Smooth muscle cell (in vitro differentiated cells): ENCODE measurements around the gene FBXO9. TPM values are rescaled to one million over a fixed set of nuclear protein-coding genes. Genes with fewer than 3 reads are reported as not detected.

Experiments used
- DNase-seq: peaks from one replicate; lab custom pipeline; 2025; ENCODE audit not compliant: unreplicated experiment; lab: John Stamatoyannopoulos, UW
- H2AFZ ChIP-seq: fragments of 200-600 bp; sonication (generic); 2 replicates; pipeline ENCODE4 v1.6.0; 2016; ENCODE audit warnings: antibody characterized with exemption, low read depth, mild to moderate bottlenecking
- H3F3A ChIP-seq: fragments of 200-600 bp; sonication (generic); 2 replicates; pipeline ENCODE4 v1.6.0; 2017; ENCODE audit warnings: antibody characterized with exemption, low read depth
- H3K27ac ChIP-seq: fragments of 200-600 bp; sonication (generic); 2 replicates; pipeline ENCODE4 v1.5.1; 2016; ENCODE audit warnings: low read depth, mild to moderate bottlenecking
- H3K27me3 ChIP-seq: fragments of 200-600 bp; sonication (generic); 2 replicates; pipeline ENCODE4 v1.6.1; 2016; ENCODE audit warnings: low read depth, mild to moderate bottlenecking
- H3K36me3 ChIP-seq: fragments of 200-600 bp; sonication (generic); 2 replicates; pipeline ENCODE4 v1.5.1; 2016; ENCODE audit warnings: low read depth
- H3K4me1 ChIP-seq: fragments of 200-600 bp; sonication (generic); 2 replicates; pipeline ENCODE4 v1.5.1; 2016; ENCODE audit warnings: low read depth
- H3K4me2 ChIP-seq: fragments of 200-600 bp; sonication (generic); 2 replicates; pipeline ENCODE4 v1.6.0; 2016; ENCODE audit warnings: mild to moderate bottlenecking
- H3K4me3 ChIP-seq: fragments of 200-600 bp; sonication (generic); 2 replicates; pipeline ENCODE4 v1.5.1; 2016; ENCODE audit warnings: mild to moderate bottlenecking
- H3K79me2 ChIP-seq: fragments of 200-600 bp; sonication (generic); 2 replicates; pipeline ENCODE4 v1.6.0; 2016; ENCODE audit warnings: low read depth, mild to moderate bottlenecking
- H3K9ac ChIP-seq: fragments of 200-600 bp; sonication (generic); 2 replicates; pipeline ENCODE4 v1.6.0; 2016; ENCODE audit warnings: low read depth
- H3K9me3 ChIP-seq: fragments of 200-600 bp; sonication (generic); replicated peaks from 2 replicates; pipeline ENCODE4 v1.5.1; 2016; ENCODE audit warnings: low read depth
- H4K20me1 ChIP-seq: fragments of 200-600 bp; sonication (generic); 2 replicates; pipeline ENCODE4 v1.6.0; 2016; ENCODE audit warnings: low read depth
- CTCF ChIP-seq: fragments of 200-600 bp; sonication (generic); IDR thresholded peaks from 2 replicates; pipeline ENCODE4 v1.5.1; 2017; ENCODE audit warnings: borderline replicate concordance, mild to moderate bottlenecking, antibody characterized with exemption; ENCODE audit not compliant: insufficient read depth, poor library complexity, severe bottlenecking
- WGBS: methylation state at CpG from one replicate; pipeline ENCODE4 v1.1.7; 2016; ENCODE audit warnings: low lambda C conversion rate; 5-methylcytosine and 5-hydroxymethylcytosine counted together
- polyA plus RNA-seq: library from polyadenylated mRNA; unstranded; fragments of >200 nt; fragmentation: Nextera tagmentation; extraction: Ambion mirVana; gene quantifications from 2 replicates; pipeline ENCODE4 v1.2.1, GENCODE V29; 2016
- total RNA-seq: library from RNA; depleted of rRNA; stranded (reverse); fragments of >200 nt; gene quantifications from 2 replicates; pipeline ENCODE4 v1.2.3, GENCODE V29; 2014

The FBXO9 gene
- total and polyA plus RNA-seq, 2 experiments from 2014 or later, result 25.5 to 55.1 TPM

GRCh38 chr6:53070806-53071205 is 5.6 kb downstream of the FBXO9 start:
- H3K9me3 ChIP-seq, result no peaks in the 10 kb centered on the region
- H3K79me2 ChIP-seq, result peaks cover 43% of the 10 kb centered on the region
- no peak overlapping the region for H3K9ac ChIP-seq
- H3K4me2 ChIP-seq, result no peak overlapping the region
- H2AFZ ChIP-seq, result no peak overlapping the region
- no peaks in the 10 kb centered on the region for H3K27me3 ChIP-seq
- peaks cover 7% of the 10 kb centered on the region for H3K4me1 ChIP-seq
- no peak for DNase-seq
- peaks cover 12% of the 10 kb centered on the region for H3K36me3 ChIP-seq
- 59% methylated on average over 1 of the region's 1 CpG for WGBS
- H3F3A ChIP-seq, result no peaks in the 10 kb centered on the region
- peaks cover 53% of the 10 kb centered on the region for H4K20me1 ChIP-seq
- H3K27ac ChIP-seq, result no peak overlapping the region
- no peak overlapping the region for H3K4me3 ChIP-seq
- TF ChIP-seq CTCF, result no peak

GRCh38 chr6:53074347-53074746 is 9.1 kb downstream of the FBXO9 start:
- peaks cover 18% of the 10 kb centered on the region for H3K36me3 ChIP-seq
- peaks cover 14% of the 10 kb centered on the region for H3K79me2 ChIP-seq
- no peak for TF ChIP-seq CTCF

GRCh38 chr6:53080813-53081212 is 15.6 kb downstream of the FBXO9 start:
- Histone ChIP-seq H4K20me1 (no peaks in the 10 kb centered on the region), H3K4me1 (no peaks in the 10 kb centered on the region), H2AFZ (no peak overlapping the region), H3K9ac (no peak overlapping the region), H3K9me3 (no peaks in the 10 kb centered on the region), H3K4me2 (no peak overlapping the region), H3K27ac (no peak overlapping the region), H3K36me3 (peaks cover 45% of the 10 kb centered on the region), H3K27me3 (no peaks in the 10 kb centered on the region), H3K79me2 (no peaks in the 10 kb centered on the region), H3K4me3 (no peak overlapping the region), H3F3A (no peaks in the 10 kb centered on the region)
- WGBS, result 97% methylated on average over 1 of the region's 1 CpG
- no peak for DNase-seq
- TF ChIP-seq CTCF, result no peak

More at GRCh38 chr6:53074347-53074746, 9.1 kb downstream of the FBXO9 start:
- Histone ChIP-seq H3K27me3 (no peaks in the 10 kb centered on the region), H3K27ac (no peak overlapping the region), H3K9me3 (no peaks in the 10 kb centered on the region), H3K9ac (no peak overlapping the region), H3F3A (no peaks in the 10 kb centered on the region), H2AFZ (no peak overlapping the region), H3K4me3 (no peak overlapping the region), H3K4me1 (no peaks in the 10 kb centered on the region), H3K4me2 (no peak overlapping the region), H4K20me1 (peaks cover 23% of the 10 kb centered on the region)
- 98% methylated on average over 3 of the region's 3 CpGs for WGBS
- DNase-seq, result no peak

- WGBS, result 47% methylated on average over 2 of the region's 2 CpGs
Measured at GRCh38 chr6:53086302-53086701, 21.1 kb downstream of the FBXO9 start.

More at GRCh38 chr6:53086302-53086701, 21.1 kb downstream of the FBXO9 start:
- no peaks in the 10 kb centered on the region for H4K20me1 ChIP-seq
- H3F3A ChIP-seq, result no peaks in the 10 kb centered on the region
- no peak for DNase-seq
- no peak overlapping the region for H3K9ac ChIP-seq
- no peaks in the 10 kb centered on the region for H3K9me3 ChIP-seq
- no peak overlapping the region for H3K4me2 ChIP-seq
- H3K27ac ChIP-seq, result no peak overlapping the region
- H3K36me3 ChIP-seq, result peaks cover 43% of the 10 kb centered on the region
- no peak overlapping the region for H2AFZ ChIP-seq
- no peak for TF ChIP-seq CTCF
- H3K4me1 ChIP-seq, result no peaks in the 10 kb centered on the region
- H3K27me3 ChIP-seq, result no peaks in the 10 kb centered on the region
- H3K79me2 ChIP-seq, result no peaks in the 10 kb centered on the region
- no peak overlapping the region for H3K4me3 ChIP-seq
